Measurements from ENCODE around the gene SLC43A2.

Gene SLC43A2

GRCh38 chr17:1592751-1593629 is 35.6 kb downstream of the SLC43A2 start:
- Histone ChIP-seq H3K9me3 (ENCODE audit: control insufficient read depth, insufficient read depth, low read depth, low read length) (no peaks in the 10 kb centered on the region), H3K36me3 (ENCODE audit: control insufficient read depth in 2 of 2, insufficient read depth in 1 of 2, low read length in 2 of 2) (no peaks in the 10 kb centered on the region), H3K27ac (ENCODE audit: extremely low read depth, low read depth, low read length) (no peak overlapping the region), H3K4me1 (ENCODE audit: control insufficient read depth, insufficient read depth, low read length) (peaks cover 8% of the 10 kb centered on the region), H3K4me3 (ENCODE audit: low read depth, low read length) (no peak overlapping the region)
- TF ChIP-seq ZNF530 (tag by site-specific recombination; IDR thresholded peaks at IDR 0.05; ENCODE audit: low read depth): no peak
- 0 out of 2 replicates have a peak, but pooled peaks have one; percentile 22 for TF ChIP-seq HIC1 (tag by site-specific recombination; IDR thresholded peaks at IDR 0.05)
- POLR2A ChIA-PET: no interaction called here
- CTCF ChIA-PET: interaction anchor here (1.6 kb wide), 1 partner anchor 19 kb away, joined by 4 read pairs; no protein-coding TSS in a partner anchor

GRCh38 chr17:1591474-1592090 is 37.1 kb downstream of the SLC43A2 start:
- POLR2A ChIA-PET: no interaction called here
- H3K36me3 ChIP-seq (ENCODE audit: control insufficient read depth in 2 of 2, insufficient read depth in 1 of 2, low read length in 2 of 2): no peaks in the 10 kb centered on the region
- peaks cover 8% of the 10 kb centered on the region for H3K4me1 ChIP-seq (ENCODE audit: control insufficient read depth, insufficient read depth, low read length)
- H3K27ac ChIP-seq (ENCODE audit: extremely low read depth, low read depth, low read length): no peak overlapping the region
- TF ChIP-seq ZNF394 (tag by site-specific recombination; IDR thresholded peaks at IDR 0.05; ENCODE audit: borderline replicate concordance) (no peak), ZBTB48 (tag by site-specific recombination; IDR thresholded peaks at IDR 0.05) (no peak), ZNF629 (tag by site-specific recombination; IDR thresholded peaks at IDR 0.05) (no peak), ZNF776 (tag by site-specific recombination; IDR thresholded peaks at IDR 0.05; ENCODE audit: borderline replicate concordance) (no peak), ZNF10 (tag by site-specific recombination; IDR thresholded peaks at IDR 0.05) (no peak), SCRT2 (tag by site-specific recombination; IDR thresholded peaks at IDR 0.05) (no peak)
- H3K4me3 ChIP-seq (ENCODE audit: low read depth, low read length): no peak overlapping the region
- H3K9me3 ChIP-seq (ENCODE audit: control insufficient read depth, insufficient read depth, low read depth, low read length): no peaks in the 10 kb centered on the region
- CTCF ChIA-PET: interaction anchor here (0.5 to 0.7 kb wide), 2 partner anchors 12 to 259 kb away, joined by 3 to 4 read pairs; no protein-coding TSS in a partner anchor

- ChIA-PET CTCF (interaction anchor here (2.9 kb wide), 1 partner anchor 16 kb away, joined by 14 read pairs; no protein-coding TSS in a partner anchor), POLR2A (interaction anchor here (0.6 to 1.5 kb wide), 3 partner anchors 17 to 165 kb away, joined by 4 read pairs; no protein-coding TSS in a partner anchor)
- Histone ChIP-seq H3K36me3 (ENCODE audit: control insufficient read depth in 2 of 2, insufficient read depth in 1 of 2, low read length in 2 of 2) (no peaks in the 10 kb centered on the region), H3K4me1 (ENCODE audit: control insufficient read depth, insufficient read depth, low read length) (peaks cover 8% of the 10 kb centered on the region), H3K9me3 (ENCODE audit: control insufficient read depth, insufficient read depth, low read depth, low read length) (no peaks in the 10 kb centered on the region), H3K4me3 (ENCODE audit: low read depth, low read length) (no peak overlapping the region), H3K27ac (ENCODE audit: extremely low read depth, low read depth, low read length) (no peak overlapping the region)
- TF ChIP-seq ZNF596 (tag by site-specific recombination; IDR thresholded peaks at IDR 0.05) (no peak), ZNF548 (tag by site-specific recombination; IDR thresholded peaks at IDR 0.05) (no peak), ZBTB7A (tag by site-specific recombination; IDR thresholded peaks at IDR 0.05; ENCODE audit: low read depth) (no peak)
These were observed 37.7 kb downstream of the SLC43A2 start for GRCh38 chr17:1590747-1591473.
